Measurements from ENCODE around the gene UCK2.

- TF ChIP-seq NFRKB (IDR thresholded peaks at IDR 0.05) (no peak), PKNOX1 (IDR thresholded peaks at IDR 0.05) (no peak)
These were observed 53.6 kb downstream of the UCK2 start for GRCh38 chr1:165880993-165881392.

All from HEK293T (cell line).